MCF 10A (cell line): ENCODE results near the gene SETD1B. TPM values are rescaled to one million over a fixed set of nuclear protein-coding genes. Genes with fewer than 3 reads are reported as not detected.

Experiments
- BruUV-seq: library from RNA; stranded (reverse); fragments of 400-500 nt; replicated peaks from 2 replicates; lab custom pipeline; 2021; lab: Mats Ljungman, UMichigan
- CTCF ChIA-PET: fragments of 300-600 bp; sonication (Branson Sonifier 250); formaldehyde crosslinking; extraction: SDS; loops from one replicate; lab custom pipeline; 2021; ENCODE audit warnings: antibody characterized with exemption, inconsistent platforms; lab: Yijun Ruan, JAX
- POLR2A ChIA-PET: fragments of 300-600, 350-650 bp; sonication (Branson Sonifier 250); formaldehyde crosslinking; extraction: SDS; loops from one replicate; lab custom pipeline; 2020; ENCODE audit warnings: antibody characterized with exemption, inconsistent platforms; lab: Yijun Ruan, JAX
- DNase-seq: peaks from one replicate; pipeline ENCODE4 v3.0.0-alpha.2; 2018; ENCODE audit not compliant: unreplicated experiment
- H3K27ac Mint-ChIP-seq: one replicate; pipeline ENCODE4 v1.8.0; 2022; ENCODE audit warnings: mild to moderate bottlenecking, low read depth, mixed read lengths; ENCODE audit not compliant: unreplicated experiment
- H3K27me3 Mint-ChIP-seq: one replicate; pipeline ENCODE4 v1.8.0; 2022; ENCODE audit warnings: mixed read lengths; ENCODE audit not compliant: insufficient read depth, unreplicated experiment
- H3K36me3 Mint-ChIP-seq: one replicate; pipeline ENCODE4 v1.8.0; 2022; ENCODE audit warnings: mild to moderate bottlenecking, moderate library complexity, mixed read lengths; ENCODE audit not compliant: insufficient read depth, unreplicated experiment
- H3K4me1 Mint-ChIP-seq: one replicate; pipeline ENCODE4 v1.8.0; 2022; ENCODE audit warnings: mixed read lengths; ENCODE audit not compliant: insufficient read depth, unreplicated experiment
- H3K4me3 Mint-ChIP-seq: one replicate; pipeline ENCODE4 v1.8.0; 2022; ENCODE audit warnings: mild to moderate bottlenecking, moderate library complexity, mixed read lengths; ENCODE audit not compliant: unreplicated experiment
- H3K9me3 Mint-ChIP-seq: one replicate; pipeline ENCODE4 v1.8.0; 2022; ENCODE audit warnings: mixed read lengths; ENCODE audit not compliant: unreplicated experiment
- CTCF ChIP-seq: fragments of 200-600 bp; IDR thresholded peaks from one replicate; pipeline ENCODE4 v1.8.0; 2022; ENCODE audit warnings: antibody characterized with exemption, mild to moderate bottlenecking; ENCODE audit not compliant: unreplicated experiment
- intact Hi-C: fragments of 100-400 bp; cut with micrococcal nuclease; formaldehyde crosslinking; loops from 2 replicates; pipeline ENCODE4 v1.14.1; 2022
- total RNA-seq: library from RNA; stranded (reverse); gene quantifications from 2 replicates; pipeline ENCODE4 v1.2.3, GENCODE V29; 2022

The SETD1B gene
- total RNA-seq, 1 experiment from 2014 or later: 19.7 TPM

GRCh38 chr12:121828306-121828705 lies 24.5 kb downstream of the SETD1B start:
- no peak for DNase-seq
- Mint-ChIP-seq H3K27me3 (no peaks in the 10 kb centered on the region), H3K9me3 (no peaks in the 10 kb centered on the region), H3K4me1 (no peaks in the 10 kb centered on the region), H3K36me3 (peaks cover 74% of the 10 kb centered on the region), H3K27ac (no peak overlapping the region), H3K4me3 (no peak overlapping the region)
- TF ChIP-seq CTCF: no peak
- ChIA-PET CTCF (interaction anchor here (0.6 to 1.9 kb wide), 5 partner anchors 10 to 348 kb away, joined by 3 to 8 read pairs (median 5); partner anchors contain the start of gene RHOF), POLR2A (interaction anchor here (0.7 to 1.7 kb wide), 4 partner anchors 9 to 201 kb away, joined by 3 to 9 read pairs (median 4); no protein-coding TSS in a partner anchor)
- intact Hi-C loops: no loop called here
- no TSS peak for BruUV-seq

- Mint-ChIP-seq H3K4me3 (no peak overlapping the region), H3K9me3 (no peaks in the 10 kb centered on the region), H3K27me3 (no peaks in the 10 kb centered on the region), H3K36me3 (peaks cover 69% of the 10 kb centered on the region), H3K4me1 (no peaks in the 10 kb centered on the region), H3K27ac (no peak overlapping the region)
- no peak for DNase-seq
- CTCF ChIA-PET: interaction anchor here (1.2 to 1.5 kb wide), 2 partner anchors 9 to 33 kb away, joined by 4 to 5 read pairs; no protein-coding TSS in a partner anchor
- TF ChIP-seq CTCF: no peak
- POLR2A ChIA-PET: interaction anchor here (1.2 to 1.7 kb wide), 3 partner anchors 9 to 15 kb away, joined by 3 to 9 read pairs (median 5); no protein-coding TSS in a partner anchor
- no TSS peak for BruUV-seq
- intact Hi-C loops: no loop called here
Observed at GRCh38 chr12:121828826-121829225, 25.0 kb downstream of the SETD1B start.

GRCh38 chr12:121829250-121829918 lies 25.6 kb downstream of the SETD1B start:
- H3K4me1 Mint-ChIP-seq: no peaks in the 10 kb centered on the region
- H3K36me3 Mint-ChIP-seq: peaks cover 63% of the 10 kb centered on the region
- no peaks in the 10 kb centered on the region for H3K9me3 Mint-ChIP-seq
- BruUV-seq: no TSS peak
- ChIA-PET CTCF (no interaction called here), POLR2A (interaction anchor here (1.2 kb wide), 1 partner anchor 16 kb away, joined by 3 read pairs; no protein-coding TSS in a partner anchor)
- no peak for TF ChIP-seq CTCF
- H3K27ac Mint-ChIP-seq: no peak overlapping the region
- H3K27me3 Mint-ChIP-seq: no peaks in the 10 kb centered on the region
- DNase-seq: no peak
- intact Hi-C loops: no loop called here
- H3K4me3 Mint-ChIP-seq: no peak overlapping the region

GRCh38 chr12:121830134-121830533 lies 26.3 kb downstream of the SETD1B start:
- no peak for TF ChIP-seq CTCF
- Mint-ChIP-seq H3K9me3 (no peaks in the 10 kb centered on the region), H3K27me3 (no peaks in the 10 kb centered on the region), H3K27ac (no peak overlapping the region), H3K36me3 (peaks cover 57% of the 10 kb centered on the region), H3K4me3 (no peak overlapping the region), H3K4me1 (no peaks in the 10 kb centered on the region)
- intact Hi-C loops: no loop called here
- no TSS peak for BruUV-seq
- no peak for DNase-seq
- ChIA-PET CTCF (no interaction called here), POLR2A (no interaction called here)
